HepG2 (cell line): ENCODE data around the gene SERAC1. TPM values are rescaled to one million over a fixed set of nuclear protein-coding genes. Genes with fewer than 3 reads are reported as not detected.

Experiments
- ATAC-seq: fragments of 200-7000 bp; cut with Tn5 transposase; 3 replicates; pipeline ENCODE4 v1.9.1; 2020; ENCODE audit warnings: mild to moderate bottlenecking, moderate library complexity
- BruUV-seq: library from RNA; stranded (reverse); fragments of 400-500 nt; replicated peaks from 2 replicates; lab custom pipeline; 2021; lab: Mats Ljungman, UMichigan
- CTCF ChIA-PET: fragments of 300-600 bp; formaldehyde crosslinking; extraction: SDS; loops from one replicate; lab custom pipeline; 2021; ENCODE audit warnings: low total read pairs, inconsistent platforms, low intra/inter-chr PET ratio; lab: Yijun Ruan, JAX
- POLR2A ChIA-PET: fragments of 350-600 bp; sonication (Branson Sonifier 250); formaldehyde crosslinking; loops from one replicate; lab custom pipeline; 2020; ENCODE audit warnings: antibody characterized with exemption, inconsistent platforms; lab: Yijun Ruan, JAX
- DNase-seq: peaks from one replicate; pipeline ENCODE4 v3.0.0-alpha.2; 2015; ENCODE audit warnings: low spot score
- FAIRE-seq: peaks from 3 replicates; lab custom pipeline; 2011; peaks lifted over from hg19 to GRCh38; lab: Jason Lieb, UNC
- H2AFZ ChIP-seq: one replicate; pipeline ENCODE4 v1.6.1; 2011; ENCODE audit warnings: low read length, inconsistent platforms
- H3K27ac ChIP-seq: fragments of 300-600 bp; 3 replicates; pipeline ENCODE4 v1.8.0; 2011; ENCODE audit warnings: mixed run types, mild to moderate bottlenecking, mixed read lengths, low read length, inconsistent platforms; ENCODE audit not compliant: insufficient read depth; ENCODE audit errors: extremely low read length
- H3K27me3 ChIP-seq, 2 experiments: fragments of 200-600 bp in 1 of 2; 2 replicates in 1 of 2; 3 replicates in 1 of 2; pipeline versions ENCODE4 v1.6.0 to v1.8.0; 2011; ENCODE audit warnings: low read length in 2 of 2, mild to moderate bottlenecking in 2 of 2, moderate library complexity in 2 of 2, inconsistent platforms in 1 of 2; ENCODE audit not compliant: insufficient read depth in 2 of 2, control insufficient read depth in 1 of 2
- H3K36me3 ChIP-seq, 2 experiments: fragments of 200-600 bp in 1 of 2; replicated peaks in 1 of 2; 2 replicates in 1 of 2; 3 replicates in 1 of 2; pipeline versions ENCODE4 v1.5.1 to v1.8.0; 2011; ENCODE audit warnings: low read length in 2 of 2, inconsistent platforms in 1 of 2; ENCODE audit not compliant: insufficient read depth in 2 of 2, control insufficient read depth in 1 of 2
- H3K4me1 ChIP-seq: 2 replicates; pipeline ENCODE4 v1.5.1; 2012; ENCODE audit warnings: low read length, inconsistent platforms; ENCODE audit not compliant: insufficient read depth
- H3K4me2 ChIP-seq: 2 replicates; pipeline ENCODE4 v1.6.0; 2011; ENCODE audit warnings: low read depth, low read length, inconsistent platforms
- H3K4me3 ChIP-seq, 3 experiments: fragments of 200-600 bp in 1 of 3; sonication (generic), shearing (Covaris generic) in 1 of 3; replicated peaks in 1 of 3; 2 replicates each; pipeline ENCODE4 v1.5.1; 2011 to 2016; ENCODE audit warnings: low read length in 3 of 3, inconsistent platforms in 2 of 3, low read depth in 2 of 3, mild to moderate bottlenecking in 2 of 3, control low read depth in 1 of 3, mixed read lengths in 1 of 3; ENCODE audit not compliant: insufficient read depth in 1 of 3
- H3K79me2 ChIP-seq: one replicate; pipeline ENCODE4 v1.6.1; 2011; ENCODE audit warnings: low read length, inconsistent platforms; ENCODE audit not compliant: insufficient read depth
- H3K9ac ChIP-seq: 2 replicates; pipeline ENCODE4 v1.6.0; 2011; ENCODE audit warnings: mild to moderate bottlenecking, low read depth, low read length, inconsistent platforms; ENCODE audit not compliant: insufficient read depth
- H3K9me3 ChIP-seq: 2 replicates; pipeline ENCODE4 v1.5.1; 2012; ENCODE audit warnings: mild to moderate bottlenecking, low read length
- H4K20me1 ChIP-seq: 2 replicates; pipeline ENCODE4 v1.6.0; 2011; ENCODE audit warnings: inconsistent platforms, mild to moderate bottlenecking, low read length, moderate library complexity; ENCODE audit not compliant: insufficient read depth
- ATF7 ChIP-seq, 2 experiments: fragments of 450-650 bp in 1 of 2; sonication (generic) in 1 of 2; formaldehyde crosslinking in 1 of 2; IDR thresholded peaks; 2 replicates each; pipeline versions ENCODE4 v1.4.0 to v1.6.1; 2016 to 2020; ENCODE audit warnings: antibody characterized with exemption in 1 of 2, mild to moderate bottlenecking in 1 of 2, missing genetic modification reagents in 1 of 2
- TEAD3 ChIP-seq: optimal IDR thresholded peaks from 2 replicates; pipeline ENCODE3; 2016; ENCODE audit warnings: borderline replicate concordance
- ZFP82 ChIP-seq: sonication (generic); formaldehyde crosslinking; IDR thresholded peaks from 2 replicates; pipeline ENCODE4 v1.5.1; 2020; ENCODE audit warnings: mild to moderate bottlenecking, missing genetic modification reagents, borderline replicate concordance
- WGBS: methylation state at CpG from one replicate; pipeline ENCODE4 v1.1.6; 2017; ENCODE audit warnings: low lambda C conversion rate; 5-methylcytosine and 5-hydroxymethylcytosine counted together
- in situ Hi-C: cut with HindIII; loops from 2 replicates; pipeline ENCODE4 v1.10.0; 2017; ENCODE audit warnings: low pct_unique_long_range_greater_than_20kb; ENCODE audit not compliant: extremely low pct_ligation_motif_present
- intact Hi-C: fragments of 100-400 bp; cut with micrococcal nuclease; formaldehyde crosslinking; loops from one replicate; pipeline ENCODE4 v1.10.0; 2022; ENCODE audit not compliant: unreplicated experiment
- polyA plus RNA-seq, 8 experiments: library from polyadenylated mRNA; depleted of rRNA in 3 of 8; stranded (reverse) in 7 of 8; unstranded in 1 of 8; fragments of >200 nt; fragmentation: Illumina TruSeq in 4 of 8; extraction: Trizol in 4 of 8; gene quantifications; 2 replicates each; pipeline versions ENCODE4 v1.2.1 to v1.2.3, GENCODE V29; 2011 to 2016; ENCODE audit warnings: low read depth in 4 of 8, missing spikeins in 1 of 8, mixed read lengths in 1 of 8; ENCODE audit not compliant: insufficient read depth in 1 of 8
- total RNA-seq, 5 experiments: library from RNA; depleted of rRNA; stranded (reverse); fragments of >200 nt; fragmentation: Illumina TruSeq; extraction: Trizol; gene quantifications; 2 replicates each; pipeline ENCODE4 v1.2.3, GENCODE V29; 2016; ENCODE audit warnings: low read depth in 1 of 5
- TF ChIP-seq, protein P1 (sequence below): sonication (generic); formaldehyde crosslinking; IDR thresholded peaks from 2 replicates; pipeline ENCODE4 v1.5.1; 2020; ENCODE audit warnings: mild to moderate bottlenecking, missing genetic modification reagents, borderline replicate concordance
- TF ChIP-seq, protein P2 (sequence below): sonication (generic); IDR thresholded peaks from 2 replicates; pipeline ENCODE4 v1.6.1; 2016; ENCODE audit warnings: low read depth, borderline replicate concordance

Gene SERAC1
- total and polyA plus RNA-seq, 2 of the 13 experiments (the other 11 are each of a cell fraction or from before 2014, with no cell fraction given) = 4.5 to 8.1 TPM

DNA sequence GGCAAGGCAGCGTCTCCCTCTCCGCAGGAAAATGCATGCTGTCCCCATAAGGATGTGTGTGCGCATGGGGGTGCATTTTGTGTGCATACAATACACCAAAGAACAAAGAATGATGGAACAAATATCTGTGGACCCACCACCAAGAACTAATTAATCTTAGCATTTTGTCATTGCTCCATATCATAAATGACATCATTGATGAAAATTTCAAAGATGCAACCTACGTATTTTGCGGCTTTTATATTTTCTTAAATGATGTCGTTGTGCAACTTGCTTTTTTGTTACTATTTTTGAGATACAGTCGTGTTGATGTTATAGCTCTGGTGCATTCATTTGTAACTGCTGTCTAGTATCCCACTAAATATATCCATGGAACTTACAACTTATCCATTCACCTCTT is 89.7 kb downstream of the SERAC1 start (continued):
- TF ChIP-seq, protein P1, sequence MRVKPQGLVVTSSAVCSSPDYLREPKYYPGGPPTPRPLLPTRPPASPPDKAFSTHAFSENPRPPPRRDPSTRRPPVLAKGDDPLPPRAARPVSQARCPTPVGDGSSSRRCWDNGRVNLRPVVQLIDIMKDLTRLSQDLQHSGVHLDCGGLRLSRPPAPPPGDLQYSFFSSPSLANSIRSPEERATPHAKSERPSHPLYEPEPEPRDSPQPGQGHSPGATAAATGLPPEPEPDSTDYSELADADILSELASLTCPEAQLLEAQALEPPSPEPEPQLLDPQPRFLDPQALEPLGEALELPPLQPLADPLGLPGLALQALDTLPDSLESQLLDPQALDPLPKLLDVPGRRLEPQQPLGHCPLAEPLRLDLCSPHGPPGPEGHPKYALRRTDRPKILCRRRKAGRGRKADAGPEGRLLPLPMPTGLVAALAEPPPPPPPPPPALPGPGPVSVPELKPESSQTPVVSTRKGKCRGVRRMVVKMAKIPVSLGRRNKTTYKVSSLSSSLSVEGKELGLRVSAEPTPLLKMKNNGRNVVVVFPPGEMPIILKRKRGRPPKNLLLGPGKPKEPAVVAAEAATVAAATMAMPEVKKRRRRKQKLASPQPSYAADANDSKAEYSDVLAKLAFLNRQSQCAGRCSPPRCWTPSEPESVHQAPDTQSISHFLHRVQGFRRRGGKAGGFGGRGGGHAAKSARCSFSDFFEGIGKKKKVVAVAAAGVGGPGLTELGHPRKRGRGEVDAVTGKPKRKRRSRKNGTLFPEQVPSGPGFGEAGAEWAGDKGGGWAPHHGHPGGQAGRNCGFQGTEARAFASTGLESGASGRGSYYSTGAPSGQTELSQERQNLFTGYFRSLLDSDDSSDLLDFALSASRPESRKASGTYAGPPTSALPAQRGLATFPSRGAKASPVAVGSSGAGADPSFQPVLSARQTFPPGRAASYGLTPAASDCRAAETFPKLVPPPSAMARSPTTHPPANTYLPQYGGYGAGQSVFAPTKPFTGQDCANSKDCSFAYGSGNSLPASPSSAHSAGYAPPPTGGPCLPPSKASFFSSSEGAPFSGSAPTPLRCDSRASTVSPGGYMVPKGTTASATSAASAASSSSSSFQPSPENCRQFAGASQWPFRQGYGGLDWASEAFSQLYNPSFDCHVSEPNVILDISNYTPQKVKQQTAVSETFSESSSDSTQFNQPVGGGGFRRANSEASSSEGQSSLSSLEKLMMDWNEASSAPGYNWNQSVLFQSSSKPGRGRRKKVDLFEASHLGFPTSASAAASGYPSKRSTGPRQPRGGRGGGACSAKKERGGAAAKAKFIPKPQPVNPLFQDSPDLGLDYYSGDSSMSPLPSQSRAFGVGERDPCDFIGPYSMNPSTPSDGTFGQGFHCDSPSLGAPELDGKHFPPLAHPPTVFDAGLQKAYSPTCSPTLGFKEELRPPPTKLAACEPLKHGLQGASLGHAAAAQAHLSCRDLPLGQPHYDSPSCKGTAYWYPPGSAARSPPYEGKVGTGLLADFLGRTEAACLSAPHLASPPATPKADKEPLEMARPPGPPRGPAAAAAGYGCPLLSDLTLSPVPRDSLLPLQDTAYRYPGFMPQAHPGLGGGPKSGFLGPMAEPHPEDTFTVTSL (CRISPR knock-in tag) = no peak
- TF ChIP-seq ZFP82 (CRISPR knock-in tag) (no peak), ATF7 (IDR thresholded peaks at IDR 0.05) (peak; percentile 84), ATF7 (CRISPR knock-in tag; IDR thresholded peaks at IDR 0.05) (no peak)

DNA sequence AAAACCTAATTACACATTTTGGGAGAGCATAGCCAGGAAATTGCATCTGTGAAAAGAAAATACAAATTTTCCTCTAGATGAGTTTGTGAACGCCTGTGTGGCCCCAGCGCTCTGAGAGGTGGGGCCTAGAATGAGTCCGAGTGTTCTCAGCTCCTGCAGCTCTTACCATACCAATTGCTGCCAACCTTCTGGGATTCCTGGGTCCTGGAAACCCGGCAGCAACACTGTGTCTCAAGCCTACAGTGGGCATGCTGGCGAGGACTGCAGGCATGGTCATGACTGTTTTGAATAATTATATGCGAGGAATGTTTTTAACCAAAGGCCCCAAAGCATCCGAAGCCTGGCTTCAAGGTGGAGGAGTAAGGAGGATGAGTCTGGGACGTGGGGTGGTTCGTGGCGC is 90.4 kb downstream of the SERAC1 start:
- CTCF ChIA-PET = no interaction called here
- POLR2A ChIA-PET = no interaction called here

More for the DNA sequence above, 90.4 kb downstream of the SERAC1 start:
- Histone ChIP-seq H3K4me2 (no peak overlapping the region), H3K4me1 (no peaks in the 10 kb centered on the region), H3K79me2 (no peaks in the 10 kb centered on the region)
- TSS peak; percentile 28 for BruUV-seq
- WGBS = 96% methylated on average over 10 of the region's 10 CpGs
- TF ChIP-seq, protein P2, sequence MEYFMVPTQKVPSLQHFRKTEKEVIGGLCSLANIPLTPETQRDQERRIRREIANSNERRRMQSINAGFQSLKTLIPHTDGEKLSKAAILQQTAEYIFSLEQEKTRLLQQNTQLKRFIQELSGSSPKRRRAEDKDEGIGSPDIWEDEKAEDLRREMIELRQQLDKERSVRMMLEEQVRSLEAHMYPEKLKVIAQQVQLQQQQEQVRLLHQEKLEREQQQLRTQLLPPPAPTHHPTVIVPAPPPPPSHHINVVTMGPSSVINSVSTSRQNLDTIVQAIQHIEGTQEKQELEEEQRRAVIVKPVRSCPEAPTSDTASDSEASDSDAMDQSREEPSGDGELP = no peak
- TF ChIP-seq TEAD3 (CRISPR knock-in tag) = no peak
- TF ChIP-seq, all 625 proteins: peak for 0
- no peak for ATAC-seq
- H3K27ac ChIP-seq = no peak overlapping the region
- in situ Hi-C loops = no loop called here
- no peak overlapping the region for H3K9ac ChIP-seq
- H3K4me3 ChIP-seq = no peak overlapping the region
- intact Hi-C loops = loop anchor here (10.0 kb wide), 1 partner anchor 123 kb away; no protein-coding TSS in a partner anchor
- no peaks in the 10 kb centered on the region for H3K27me3 ChIP-seq
- DNase-seq = no peak
- H2AFZ ChIP-seq = no peak overlapping the region
- H3K36me3 ChIP-seq = peaks cover 53 to 82% of the 10 kb centered on the region in 2 experiments
- FAIRE-seq = no peak
- H3K9me3 ChIP-seq = no peaks in the 10 kb centered on the region
- H4K20me1 ChIP-seq = no peaks in the 10 kb centered on the region
